ENCODE data around the gene ANXA11.

DNA sequence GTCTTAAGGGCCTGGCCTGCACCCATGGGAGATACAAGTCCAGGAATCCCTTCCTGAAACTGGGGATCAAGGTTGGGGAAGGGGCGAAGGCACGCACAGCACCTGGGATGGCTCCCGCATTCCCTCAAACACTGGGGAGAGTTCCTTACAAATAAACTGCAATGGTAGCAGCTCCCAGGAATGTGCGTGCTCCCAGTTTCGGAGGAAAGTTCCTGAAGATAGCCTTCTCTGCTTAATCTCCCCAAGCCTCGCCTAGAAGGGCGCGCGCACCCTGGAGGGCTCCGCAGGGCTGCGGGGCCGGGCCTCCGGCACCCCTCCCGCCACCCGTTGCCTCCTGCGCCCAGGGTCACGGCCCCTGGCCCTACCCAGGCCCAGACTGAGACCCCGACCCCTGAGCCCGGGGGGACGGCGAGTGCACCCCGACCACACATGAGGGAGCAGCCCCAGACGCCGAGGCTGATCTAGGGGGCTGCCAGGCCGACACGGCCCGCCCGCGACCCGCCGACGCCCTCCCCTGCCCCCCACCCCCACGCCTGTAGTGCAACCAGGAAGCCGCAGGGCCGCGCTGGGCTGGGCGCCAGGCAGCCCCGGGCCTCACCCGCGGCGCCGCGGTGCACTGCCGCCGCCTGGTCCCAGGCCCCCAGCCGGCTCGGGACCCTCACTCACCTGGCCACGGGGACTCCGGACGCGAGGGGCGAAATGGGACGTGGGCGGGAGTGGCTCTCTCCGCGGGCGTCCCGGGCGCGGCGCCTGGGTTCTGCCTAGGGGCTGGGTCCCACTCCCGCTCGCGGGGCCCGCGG, 460 bp downstream of the ANXA11 start:
- TF ChIP-seq, protein P1, sequence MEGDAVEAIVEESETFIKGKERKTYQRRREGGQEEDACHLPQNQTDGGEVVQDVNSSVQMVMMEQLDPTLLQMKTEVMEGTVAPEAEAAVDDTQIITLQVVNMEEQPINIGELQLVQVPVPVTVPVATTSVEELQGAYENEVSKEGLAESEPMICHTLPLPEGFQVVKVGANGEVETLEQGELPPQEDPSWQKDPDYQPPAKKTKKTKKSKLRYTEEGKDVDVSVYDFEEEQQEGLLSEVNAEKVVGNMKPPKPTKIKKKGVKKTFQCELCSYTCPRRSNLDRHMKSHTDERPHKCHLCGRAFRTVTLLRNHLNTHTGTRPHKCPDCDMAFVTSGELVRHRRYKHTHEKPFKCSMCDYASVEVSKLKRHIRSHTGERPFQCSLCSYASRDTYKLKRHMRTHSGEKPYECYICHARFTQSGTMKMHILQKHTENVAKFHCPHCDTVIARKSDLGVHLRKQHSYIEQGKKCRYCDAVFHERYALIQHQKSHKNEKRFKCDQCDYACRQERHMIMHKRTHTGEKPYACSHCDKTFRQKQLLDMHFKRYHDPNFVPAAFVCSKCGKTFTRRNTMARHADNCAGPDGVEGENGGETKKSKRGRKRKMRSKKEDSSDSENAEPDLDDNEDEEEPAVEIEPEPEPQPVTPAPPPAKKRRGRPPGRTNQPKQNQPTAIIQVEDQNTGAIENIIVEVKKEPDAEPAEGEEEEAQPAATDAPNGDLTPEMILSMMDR (tag by site-specific recombination; IDR thresholded peaks at IDR 0.05): no peak
- no peak for TF ChIP-seq REPIN1 (tag by site-specific recombination; IDR thresholded peaks at IDR 0.05; ENCODE audit: low read depth)
- TF ChIP-seq ZNF830 (tag by site-specific recombination; IDR thresholded peaks at IDR 0.05; ENCODE audit: low read depth): no peak
- TF ChIP-seq, protein P2, sequence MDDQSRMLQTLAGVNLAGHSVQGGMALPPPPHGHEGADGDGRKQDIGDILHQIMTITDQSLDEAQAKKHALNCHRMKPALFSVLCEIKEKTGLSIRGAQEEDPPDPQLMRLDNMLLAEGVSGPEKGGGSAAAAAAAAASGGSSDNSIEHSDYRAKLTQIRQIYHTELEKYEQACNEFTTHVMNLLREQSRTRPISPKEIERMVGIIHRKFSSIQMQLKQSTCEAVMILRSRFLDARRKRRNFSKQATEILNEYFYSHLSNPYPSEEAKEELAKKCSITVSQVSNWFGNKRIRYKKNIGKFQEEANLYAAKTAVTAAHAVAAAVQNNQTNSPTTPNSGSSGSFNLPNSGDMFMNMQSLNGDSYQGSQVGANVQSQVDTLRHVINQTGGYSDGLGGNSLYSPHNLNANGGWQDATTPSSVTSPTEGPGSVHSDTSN (CRISPR knock-in tag; IDR thresholded peaks at IDR 0.05): no peak
- no peak for TF ChIP-seq ZNF621 (tag by site-specific recombination; IDR thresholded peaks at IDR 0.05)

All from HEK293 (cell line).